ENCODE data around the gene OTULIN. TPM values are rescaled to one million over a fixed set of nuclear protein-coding genes. Genes with fewer than 3 reads are reported as not detected.

OTULIN gene
- total and polyA plus RNA-seq, 11 donors = 7.6 to 42.0 (median 27.1) TPM

DNA sequence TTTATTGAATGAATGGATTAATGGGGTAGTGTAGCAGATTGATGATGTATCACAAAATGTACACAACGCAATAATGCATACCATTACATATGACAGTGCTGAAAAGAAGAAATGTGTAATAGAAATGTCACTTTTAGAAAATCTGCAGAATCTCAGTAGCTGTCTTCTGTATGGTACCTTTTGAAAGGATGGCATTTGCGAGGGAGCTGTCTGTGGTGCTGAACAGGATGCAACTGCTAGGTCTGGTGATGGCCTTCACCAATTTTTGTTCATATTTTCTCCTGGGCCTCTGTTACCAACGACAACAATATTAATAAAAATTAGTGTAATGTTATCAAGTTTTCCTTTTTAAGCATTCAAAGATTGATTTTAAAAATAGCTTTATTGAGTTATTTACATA is 36.2 kb upstream of the OTULIN start:
- Histone ChIP-seq H3K4me1 (no peaks in the 10 kb centered on the region), H3K36me3 (no peaks in the 10 kb centered on the region), H3K27ac (no peak overlapping the region), H3K27me3 (no peaks in the 10 kb centered on the region), H3K9me3 (no peaks in the 10 kb centered on the region), H3K4me3 (no peak overlapping the region)
- ATAC-seq = no peak
- intact Hi-C loops (cut with DNase I) = no loop called here
- WGBS, 4 donors = 10 to 13% (median 11%) methylated on average over 3 of the region's 3 CpGs
- TF ChIP-seq CTCF (IDR thresholded peaks at IDR 0.05) (no peak), POLR2A (IDR thresholded peaks at IDR 0.05) (no peak)
- DNase-seq = peak in 2 of 5 donors; percentile 34 to 36

- Histone ChIP-seq H3K27ac (no peak overlapping the region), H3K4me3 (no peak overlapping the region), H3K36me3 (no peaks in the 10 kb centered on the region), H3K9me3 (no peaks in the 10 kb centered on the region), H3K4me1 (no peaks in the 10 kb centered on the region), H3K27me3 (no peaks in the 10 kb centered on the region)
- TF ChIP-seq CTCF (IDR thresholded peaks at IDR 0.05) (no peak), POLR2A (IDR thresholded peaks at IDR 0.05) (no peak)
- intact Hi-C loops (cut with DNase I) = no loop called here
- DNase-seq (no peak), ATAC-seq (no peak)
- WGBS, 4 donors = 85 to 88% (median 86%) methylated on average over 2 of the region's 2 CpGs
These were observed 33.8 kb upstream of the OTULIN start for GRCh38 chr5:14630671-14631070.

- Histone ChIP-seq H3K27me3 (no peaks in the 10 kb centered on the region), H3K4me3 (no peak overlapping the region), H3K36me3 (no peaks in the 10 kb centered on the region), H3K27ac (no peak overlapping the region), H3K9me3 (no peaks in the 10 kb centered on the region), H3K4me1 (no peaks in the 10 kb centered on the region)
- 81 to 89% (median 85%) methylated on average over 2 of the region's 2 CpGs for WGBS, 4 donors
- DNase-seq = no peak
- intact Hi-C loops (cut with DNase I) = no loop called here
- TF ChIP-seq POLR2A (IDR thresholded peaks at IDR 0.05) (no peak), CTCF (IDR thresholded peaks at IDR 0.05) (no peak)
- no peak for ATAC-seq
These were observed 28.9 kb upstream of the OTULIN start for GRCh38 chr5:14635656-14636055.

DNA sequence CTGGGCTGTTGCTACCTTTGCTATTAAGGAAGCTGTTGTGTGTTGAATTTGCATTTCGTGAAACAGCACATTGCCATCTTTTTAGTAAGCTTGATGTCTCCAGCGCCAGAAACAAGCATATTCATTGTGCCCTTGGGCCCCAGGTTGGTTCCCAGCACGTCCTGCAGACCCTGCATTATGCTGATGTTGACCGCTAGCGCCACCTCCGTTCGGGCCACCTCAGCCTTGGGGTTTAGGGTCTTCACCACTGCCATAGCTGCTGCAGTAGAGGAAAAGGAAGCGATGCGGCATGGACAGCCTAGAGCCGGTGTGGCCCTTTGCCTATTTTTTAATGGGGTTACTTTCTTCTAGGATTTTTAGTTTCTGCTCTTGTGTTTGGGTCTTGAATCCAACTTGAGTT is 23.8 kb upstream of the OTULIN start:
- ATAC-seq = no peak
- no peak for TF ChIP-seq CTCF (IDR thresholded peaks at IDR 0.05)
- TF ChIP-seq POLR2A (IDR thresholded peaks at IDR 0.05) = no peak
- Histone ChIP-seq H3K4me1 (no peaks in the 10 kb centered on the region), H3K27me3 (peaks cover 0 to 7% (median 0%) of the 10 kb centered on the region in 9 donors), H3K36me3 (no peaks in the 10 kb centered on the region), H3K27ac (no peak overlapping the region), H3K4me3 (no peak overlapping the region), H3K9me3 (no peaks in the 10 kb centered on the region)
- no peak for DNase-seq
- intact Hi-C loops (cut with DNase I) = loop anchor here in 8 of 10 donors (10.0 kb wide), 6 partner anchors 116 to 646 kb away; no protein-coding TSS in a partner anchor
- WGBS, 4 donors = 64 to 82% (median 71%) methylated on average over 10 of the region's 10 CpGs
